HG03520 (cell line): ENCODE results near the gene INF2.

Experiments
- ATAC-seq: cut with Tn5 transposase; IDR thresholded peaks from one replicate; pipeline ENCODE4 v1.9.1; 2021; ENCODE audit warnings: mild to moderate bottlenecking, moderate library complexity; ENCODE audit not compliant: unreplicated experiment

The INF2 gene

DNA sequence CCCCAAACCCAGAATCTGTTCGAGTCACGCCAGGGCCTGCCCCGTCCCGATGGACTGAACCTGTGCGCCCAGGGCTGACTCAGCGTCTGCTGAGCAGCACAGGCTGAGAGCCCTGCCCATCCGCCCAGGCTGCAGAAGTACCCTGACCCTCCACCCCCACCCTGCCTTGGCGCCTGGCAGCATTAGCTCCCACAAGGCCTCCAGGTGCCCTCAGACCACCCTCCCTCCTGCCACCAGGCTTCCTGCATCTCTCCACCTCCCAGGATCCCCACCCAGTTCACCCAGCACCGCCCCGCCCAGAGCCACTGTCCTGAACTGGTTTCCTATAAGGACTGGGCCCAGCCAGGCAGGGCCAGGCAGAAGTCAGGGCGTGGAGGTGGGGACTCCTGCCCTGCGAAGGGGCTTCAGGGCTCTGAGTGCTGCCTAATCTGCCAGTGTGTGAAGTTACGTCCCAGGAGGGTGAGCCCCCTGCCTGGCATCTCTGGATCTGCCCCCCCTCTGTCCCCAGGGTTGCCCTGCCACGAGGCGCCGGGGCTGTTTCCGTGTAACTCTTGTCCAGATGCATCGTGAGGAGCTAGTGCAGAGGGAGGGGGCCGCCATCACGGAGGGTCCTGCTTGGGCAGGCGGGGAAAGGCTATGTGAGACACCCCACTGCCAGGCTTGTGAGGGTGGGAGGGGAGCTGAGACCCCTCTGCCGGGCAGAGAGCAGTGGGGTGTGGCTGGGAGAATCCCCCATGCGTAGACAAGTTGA is 43.7 kb downstream of the INF2 start:
- no peak for ATAC-seq

DNA sequence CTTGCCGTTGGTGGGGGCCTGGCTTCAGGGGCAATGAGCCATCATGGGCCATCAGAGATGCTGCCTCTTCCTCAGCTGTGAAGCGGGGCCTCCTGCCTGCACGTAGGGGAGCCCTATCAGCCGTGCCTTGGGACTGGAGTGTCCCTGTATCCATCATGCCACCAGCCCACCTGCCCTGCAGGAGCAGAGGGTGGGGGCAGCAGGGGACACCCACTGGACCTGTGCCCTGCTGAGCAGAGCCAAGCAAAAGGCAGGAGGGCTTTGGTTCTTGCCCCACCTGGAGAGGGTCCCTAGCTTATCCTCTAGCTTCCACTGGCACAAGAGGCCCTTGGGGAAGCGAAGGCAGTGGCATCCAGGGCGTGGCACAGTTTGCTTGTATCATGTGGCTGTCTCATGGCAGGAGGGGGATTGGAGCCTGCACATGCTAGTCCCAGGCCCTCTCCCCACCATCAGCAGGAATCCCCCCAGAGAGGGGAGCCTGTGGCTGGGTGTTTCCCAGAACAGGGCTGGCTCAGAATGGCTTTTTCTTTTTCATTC is 44.7 kb downstream of the INF2 start:
- ATAC-seq = no peak

DNA sequence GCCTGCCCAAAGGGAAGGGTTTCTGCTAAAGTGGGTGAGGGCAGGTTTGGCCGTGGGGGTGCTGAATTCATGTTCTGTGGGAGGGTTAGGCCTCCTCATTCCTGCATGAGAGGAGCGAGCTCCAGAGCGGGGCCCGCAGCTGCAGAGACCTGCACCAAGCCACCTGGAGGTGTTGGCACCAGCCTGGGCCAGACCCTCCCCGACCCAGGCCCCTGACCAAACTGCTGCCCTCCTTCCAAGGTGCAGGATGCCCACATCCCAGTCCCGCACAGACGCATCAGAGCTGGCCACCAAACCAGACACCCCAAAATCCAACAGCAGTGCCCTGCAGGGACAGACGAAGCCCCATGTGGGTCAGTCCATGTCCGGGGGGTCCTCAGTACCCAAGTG is 45.2 kb downstream of the INF2 start:
- no peak for ATAC-seq

DNA sequence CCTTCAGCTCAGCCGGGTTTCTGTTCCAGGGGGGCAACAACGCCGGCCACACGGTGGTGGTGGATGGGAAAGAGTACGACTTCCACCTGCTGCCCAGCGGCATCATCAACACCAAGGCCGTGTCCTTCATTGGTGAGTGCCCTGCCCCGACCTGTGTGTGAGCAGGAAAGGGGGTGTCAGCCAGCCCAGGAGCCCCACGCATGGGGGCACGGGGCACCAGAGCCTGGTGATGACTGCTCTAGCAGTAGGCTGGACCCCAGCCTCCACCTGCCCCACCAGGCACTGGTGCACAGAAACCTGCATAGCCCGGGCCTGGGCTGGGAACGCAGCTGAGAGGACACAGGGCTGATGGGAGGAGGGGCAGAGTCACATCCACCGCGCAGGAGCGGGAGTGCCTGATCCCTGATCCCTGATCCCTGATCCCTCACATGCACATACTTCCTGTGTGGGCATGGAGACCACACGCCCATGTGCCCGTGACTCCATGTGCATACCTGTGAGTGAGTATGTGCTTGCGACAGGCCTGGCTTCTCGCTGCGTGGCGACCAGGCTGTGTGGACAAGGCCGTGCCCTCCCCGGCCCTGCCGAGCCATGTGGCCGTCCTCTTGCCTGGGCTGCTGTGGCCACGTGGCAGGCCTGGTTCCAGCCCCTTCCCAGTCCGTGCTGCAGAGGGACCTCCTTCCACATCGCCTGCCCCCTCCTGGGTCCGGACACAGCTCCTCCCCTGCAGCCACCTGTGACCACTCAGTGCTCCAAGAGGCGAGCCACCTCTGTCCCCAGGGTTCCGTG is 45.8 kb downstream of the INF2 start:
- no peak for ATAC-seq

DNA sequence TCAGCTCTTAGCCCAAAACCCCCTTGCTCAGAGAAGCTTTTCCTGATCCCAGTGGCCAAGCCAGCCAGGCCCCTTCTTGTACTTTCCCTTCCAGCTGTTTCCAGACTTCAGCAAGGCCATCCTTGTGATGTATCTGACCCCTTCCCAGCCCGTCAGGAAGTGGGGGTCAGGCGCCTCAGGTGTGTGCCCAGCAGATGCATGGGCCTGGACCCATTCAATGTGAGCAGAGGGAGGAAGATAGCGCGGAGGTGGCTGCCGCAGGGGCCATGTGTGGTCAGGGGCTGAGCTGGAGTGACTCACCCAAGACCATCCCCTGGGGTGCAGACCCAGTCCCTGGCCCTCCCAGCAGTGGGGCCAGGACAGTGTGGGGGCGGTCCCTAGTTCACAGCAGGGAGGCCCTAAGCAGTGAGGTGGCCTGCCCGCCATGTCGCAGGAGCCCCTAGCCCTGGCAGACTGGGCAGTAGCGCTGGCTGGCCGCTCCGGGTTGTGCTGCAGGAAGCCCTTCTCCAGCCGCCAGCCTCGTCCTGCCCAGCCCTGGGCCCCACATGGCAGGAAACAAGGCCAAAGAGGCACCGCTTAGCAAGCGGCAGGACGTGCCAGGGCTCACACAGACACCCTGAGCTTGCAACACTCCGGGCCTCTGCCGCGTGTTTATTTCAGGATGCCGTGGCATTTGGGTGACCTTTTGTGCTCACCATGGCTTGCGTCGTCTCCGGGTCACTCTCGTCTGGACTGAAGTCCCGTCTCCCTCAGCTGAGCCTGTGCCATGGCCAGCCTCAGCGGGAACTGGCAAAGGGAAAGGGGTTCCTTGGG is 46.6 kb downstream of the INF2 start:
- no peak for ATAC-seq

DNA sequence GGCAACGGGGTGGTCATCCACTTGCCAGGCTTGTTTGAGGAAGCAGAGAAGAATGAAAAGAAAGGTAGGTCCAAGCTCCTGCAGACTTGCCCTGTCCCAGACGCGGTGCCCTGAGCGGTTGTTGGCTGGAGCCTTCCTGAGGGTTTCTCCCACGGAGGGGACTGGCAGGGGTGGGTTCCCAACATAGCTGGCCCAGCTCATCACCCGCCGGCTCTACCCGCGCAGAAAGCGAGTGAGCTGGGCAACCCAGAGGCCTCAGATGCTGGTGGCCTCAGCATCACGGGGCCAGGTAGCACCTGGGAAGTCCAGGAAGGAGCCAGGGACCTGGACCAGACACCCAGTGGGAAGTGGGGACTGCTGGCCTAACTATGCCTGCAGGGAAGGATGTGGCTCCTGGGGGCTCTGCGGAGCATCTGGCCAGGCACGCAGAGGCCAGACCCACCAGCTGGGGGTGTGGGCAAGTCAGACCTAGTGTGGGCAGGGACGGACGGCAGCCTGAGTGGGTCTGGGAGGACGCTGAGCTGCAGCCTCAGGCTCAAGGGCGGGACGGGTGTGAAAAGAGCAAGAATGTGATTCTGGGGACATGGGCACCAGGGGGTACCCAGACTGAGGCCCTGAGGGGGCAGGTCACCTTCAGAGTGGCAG is 49.1 kb downstream of the INF2 start:
- ATAC-seq = no peak

DNA sequence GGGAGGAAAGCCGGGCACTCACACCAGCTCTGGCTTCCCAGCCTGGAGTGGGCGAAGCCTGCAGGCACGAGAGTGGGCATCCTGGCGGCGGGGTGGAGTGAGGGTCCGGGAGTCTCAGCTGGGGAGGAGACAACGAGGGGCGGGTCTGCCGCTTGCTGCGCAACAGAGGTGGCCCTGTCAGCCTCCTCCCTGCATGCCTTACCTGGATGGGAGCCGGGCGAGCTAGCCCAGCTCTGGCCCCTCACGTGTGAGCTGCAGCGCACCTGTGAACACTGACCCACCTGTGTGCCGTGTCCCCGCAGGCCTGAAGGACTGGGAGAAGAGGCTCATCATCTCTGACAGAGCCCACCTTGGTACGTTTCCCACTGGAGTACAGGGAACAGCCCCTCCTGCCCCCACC is 49.6 kb downstream of the INF2 start:
- no peak for ATAC-seq

DNA sequence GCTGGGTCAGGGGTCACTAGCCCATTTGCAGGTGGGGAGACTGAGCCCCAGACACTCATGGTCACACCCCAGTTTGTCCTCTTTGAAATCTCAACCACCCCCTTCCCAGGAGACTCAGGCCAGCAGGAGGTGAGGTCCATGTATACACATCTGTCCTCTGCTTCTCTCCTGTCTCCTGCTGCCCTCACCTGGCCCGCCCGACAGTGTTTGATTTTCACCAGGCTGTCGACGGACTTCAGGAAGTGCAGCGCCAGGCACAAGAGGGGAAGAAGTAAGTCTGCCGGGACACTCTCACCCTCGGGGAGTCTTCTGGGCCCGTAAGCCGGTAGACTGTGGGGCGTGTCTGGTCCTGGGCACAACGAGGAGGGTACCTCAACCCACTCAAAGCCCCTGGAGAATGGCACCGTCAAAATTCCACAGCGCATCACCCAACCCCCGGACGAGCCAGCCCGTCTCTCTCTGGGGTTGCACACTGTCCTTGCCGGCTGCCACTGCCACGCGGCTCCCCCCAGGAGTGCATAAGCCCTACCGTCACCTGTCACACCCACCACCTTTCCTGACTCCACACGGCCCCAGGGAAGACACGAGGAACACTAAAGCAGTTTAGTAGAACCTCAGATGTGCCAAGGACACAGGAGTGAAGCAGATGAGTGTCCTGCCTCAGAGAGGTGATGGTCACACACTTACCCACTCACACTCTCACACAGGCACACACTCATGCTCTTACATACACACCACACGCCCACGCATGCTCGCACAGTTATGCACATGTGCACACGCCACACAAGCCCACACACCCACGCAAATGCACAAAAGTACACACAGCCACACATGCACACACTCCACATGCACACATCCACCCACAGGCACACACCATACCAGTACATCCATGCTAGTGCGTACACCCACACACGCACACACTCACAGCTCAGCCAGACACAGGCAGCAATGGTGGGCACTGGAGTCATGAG is 50.4 kb downstream of the INF2 start:
- no peak for ATAC-seq

DNA sequence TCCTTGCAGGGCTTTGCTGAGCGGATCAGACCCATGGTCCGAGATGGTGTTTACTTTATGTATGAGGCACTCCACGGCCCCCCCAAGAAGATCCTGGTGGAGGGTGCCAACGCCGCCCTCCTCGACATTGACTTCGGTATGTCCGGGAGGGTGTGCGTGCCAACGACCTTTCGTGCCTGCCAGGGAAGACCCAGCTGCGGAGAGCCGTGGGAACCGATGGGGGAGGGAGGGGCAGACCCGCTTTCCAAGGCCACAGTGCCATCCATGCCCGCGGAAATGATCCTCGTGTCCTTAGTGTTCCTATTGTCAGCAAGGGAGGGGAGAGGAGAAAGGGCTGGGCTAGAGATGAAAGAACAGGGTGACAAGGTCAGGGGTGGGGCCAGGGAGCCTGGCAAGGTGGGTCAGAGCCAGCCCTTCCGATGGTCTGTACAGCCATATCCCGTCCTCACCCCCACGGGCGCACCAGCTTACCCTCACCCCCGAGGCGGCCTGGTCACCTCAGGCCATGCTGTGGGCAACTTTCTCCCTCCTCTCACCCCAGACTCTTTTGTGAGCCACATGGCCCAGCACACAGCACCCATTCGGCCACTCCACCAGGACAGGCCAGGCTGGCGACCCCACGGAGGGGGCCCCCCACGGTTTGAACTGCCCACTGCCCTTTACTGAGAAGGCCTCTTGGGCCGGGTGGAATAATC is 51.8 kb downstream of the INF2 start:
- no peak for ATAC-seq

DNA sequence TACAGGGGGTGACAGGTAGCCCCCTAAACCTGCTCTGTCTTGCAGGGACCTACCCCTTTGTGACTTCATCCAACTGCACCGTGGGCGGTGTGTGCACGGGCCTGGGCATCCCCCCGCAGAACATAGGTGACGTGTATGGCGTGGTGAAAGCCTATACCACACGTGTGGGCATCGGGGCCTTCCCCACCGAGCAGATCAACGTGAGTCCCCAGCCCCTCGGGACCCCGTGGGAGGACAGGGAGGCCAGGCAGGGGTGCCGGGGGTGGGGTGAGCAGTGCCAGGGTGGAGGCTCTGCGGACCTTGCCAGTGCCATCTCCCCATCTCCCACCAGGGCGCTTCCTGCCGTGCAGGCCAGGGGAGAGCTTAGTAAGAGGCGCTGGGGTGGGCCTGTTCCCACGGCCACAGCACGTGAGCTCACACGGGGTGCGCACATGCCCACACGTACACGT is 52.4 kb downstream of the INF2 start:
- ATAC-seq = no peak

DNA sequence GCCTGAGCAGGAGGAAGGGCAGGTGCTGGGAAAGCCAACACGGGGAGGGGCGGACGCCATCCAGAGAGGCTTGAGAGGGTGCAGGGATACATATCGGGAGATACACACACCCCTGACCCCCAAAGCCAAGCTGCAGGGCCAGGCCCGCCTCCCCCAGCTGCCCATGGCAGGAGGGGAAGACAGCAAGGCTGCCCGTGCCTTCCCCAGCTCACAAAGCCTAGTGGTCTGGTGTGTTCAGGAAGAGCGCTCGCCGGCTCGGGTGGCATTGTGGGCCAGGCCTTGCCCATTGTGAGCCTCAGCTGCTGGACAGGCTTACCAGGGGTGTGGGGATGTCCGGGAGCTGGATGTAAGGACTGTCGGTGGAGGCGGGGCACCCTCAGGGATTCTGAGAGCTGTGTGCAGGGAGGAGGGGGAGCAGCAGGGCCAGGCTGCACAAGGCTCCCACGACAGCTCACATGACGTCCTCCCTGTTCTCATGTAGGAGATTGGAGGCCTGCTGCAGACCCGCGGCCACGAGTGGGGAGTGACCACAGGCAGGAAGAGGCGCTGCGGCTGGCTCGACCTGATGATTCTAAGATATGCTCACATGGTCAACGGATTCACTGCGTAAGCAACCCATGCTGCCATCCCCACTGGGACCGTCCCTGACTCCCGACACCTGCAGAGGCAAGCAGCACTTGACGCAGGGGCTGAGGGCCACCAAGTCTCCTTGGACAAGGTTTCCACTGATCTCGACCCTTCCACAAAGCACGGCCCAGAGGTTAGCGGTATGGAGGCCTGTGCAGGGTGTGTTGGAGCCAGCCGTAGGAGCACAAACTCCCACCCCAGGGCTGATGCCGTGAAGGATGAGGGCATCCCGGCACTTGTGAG is 53.4 kb downstream of the INF2 start:
- no peak for ATAC-seq

DNA sequence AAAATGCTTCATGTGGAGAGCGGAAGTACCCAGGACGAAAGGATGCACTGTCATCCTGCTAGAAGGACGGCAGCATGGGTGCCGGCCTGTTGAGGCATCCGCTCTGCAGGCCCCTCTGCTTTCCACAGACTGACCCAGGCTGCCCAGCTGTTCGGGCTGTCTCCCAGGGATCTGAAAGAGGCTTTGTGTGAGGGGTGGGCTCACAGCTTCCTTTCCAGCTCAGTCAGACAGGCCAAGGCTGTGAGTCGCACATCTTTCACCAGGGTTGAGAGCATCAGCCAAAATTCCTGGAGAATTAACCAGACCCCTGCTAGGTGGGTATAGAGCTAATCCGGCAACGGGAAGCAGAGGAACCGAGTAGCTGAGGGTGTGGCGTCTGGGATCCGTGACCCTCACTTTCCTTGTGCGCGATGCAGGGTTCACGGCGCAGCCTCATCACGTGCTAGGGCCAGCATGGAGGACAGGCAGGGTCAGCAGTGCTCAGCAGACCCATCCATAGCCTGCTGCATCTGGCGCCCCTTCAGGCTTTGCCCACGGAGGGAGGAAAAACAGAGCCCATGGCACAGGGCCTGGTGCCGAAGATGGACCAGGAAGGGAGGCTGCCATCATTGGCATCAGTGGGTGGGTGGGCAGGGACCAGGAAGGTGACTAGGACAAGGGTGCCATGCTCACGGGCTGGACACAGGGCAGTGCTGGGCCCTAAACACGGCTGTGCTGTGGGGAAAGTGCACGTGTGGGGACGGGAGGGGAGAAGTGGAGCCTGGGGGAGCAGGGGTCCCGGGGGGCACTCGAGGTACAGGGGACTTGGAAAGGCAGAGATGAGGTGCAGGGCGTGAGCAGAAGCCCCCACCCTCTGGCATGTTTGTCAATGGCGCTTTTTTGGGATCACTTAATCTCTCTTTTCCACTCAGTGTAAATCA is 54.3 kb downstream of the INF2 start:
- ATAC-seq = no peak

DNA sequence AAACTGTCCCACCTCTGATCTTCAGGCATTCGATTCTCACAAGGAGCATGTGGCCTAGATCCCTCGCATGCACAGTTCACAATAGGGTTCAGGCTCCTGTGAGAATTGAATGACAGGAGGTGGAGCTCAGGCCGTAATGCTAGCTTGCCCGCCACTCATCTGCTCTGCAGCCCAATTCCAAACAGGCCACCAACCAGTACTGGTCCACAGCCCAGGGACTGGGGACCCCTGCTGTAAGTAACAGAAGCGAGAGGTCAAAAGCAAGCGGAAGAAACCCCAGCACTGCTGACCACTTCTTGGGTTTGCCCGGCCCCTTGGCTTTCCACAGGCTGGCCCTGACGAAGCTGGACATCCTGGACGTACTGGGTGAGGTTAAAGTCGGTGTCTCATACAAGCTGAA is 55.1 kb downstream of the INF2 start:
- no peak for ATAC-seq

DNA sequence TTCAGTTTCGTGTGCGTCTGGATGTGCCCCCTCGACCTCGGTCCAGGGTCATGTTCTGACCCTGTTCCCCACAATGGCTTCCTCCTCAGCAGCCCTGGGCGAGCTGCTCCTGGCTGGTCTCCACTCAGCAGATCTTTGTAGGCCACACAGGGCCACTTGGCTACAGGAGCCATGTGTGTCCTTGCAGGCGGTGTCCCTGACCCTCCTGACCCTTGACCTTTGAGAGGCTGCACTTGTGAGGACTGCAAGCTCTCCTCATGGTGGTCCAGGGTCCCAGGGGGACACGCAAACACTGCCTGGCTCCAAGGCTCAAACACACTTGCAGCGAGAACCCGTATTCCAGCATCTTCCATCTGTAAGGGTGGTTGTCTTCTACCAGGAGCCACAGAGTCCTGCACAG is 56.0 kb downstream of the INF2 start:
- ATAC-seq = no peak

DNA sequence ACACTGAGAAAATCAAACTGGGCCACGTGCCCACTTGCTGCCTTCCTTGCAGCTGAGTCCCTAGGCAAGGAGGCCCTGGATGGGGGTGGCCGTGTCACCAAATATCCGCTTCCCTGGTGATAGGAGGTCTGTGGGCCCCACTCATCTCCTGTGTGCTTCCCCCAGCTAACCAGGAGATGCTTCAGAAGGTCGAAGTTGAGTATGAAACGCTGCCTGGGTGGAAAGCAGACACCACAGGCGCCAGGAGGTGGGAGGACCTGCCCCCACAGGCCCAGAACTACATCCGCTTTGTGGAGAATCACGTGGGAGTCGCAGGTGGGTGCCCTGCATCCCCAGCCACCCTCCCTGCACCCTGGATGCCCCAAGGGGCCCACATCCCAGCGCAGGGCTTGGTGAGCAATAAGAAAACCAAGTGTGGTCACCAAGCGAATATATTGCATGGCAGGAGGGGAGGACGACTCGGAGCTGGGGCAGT is 56.7 kb downstream of the INF2 start:
- ATAC-seq = no peak

DNA sequence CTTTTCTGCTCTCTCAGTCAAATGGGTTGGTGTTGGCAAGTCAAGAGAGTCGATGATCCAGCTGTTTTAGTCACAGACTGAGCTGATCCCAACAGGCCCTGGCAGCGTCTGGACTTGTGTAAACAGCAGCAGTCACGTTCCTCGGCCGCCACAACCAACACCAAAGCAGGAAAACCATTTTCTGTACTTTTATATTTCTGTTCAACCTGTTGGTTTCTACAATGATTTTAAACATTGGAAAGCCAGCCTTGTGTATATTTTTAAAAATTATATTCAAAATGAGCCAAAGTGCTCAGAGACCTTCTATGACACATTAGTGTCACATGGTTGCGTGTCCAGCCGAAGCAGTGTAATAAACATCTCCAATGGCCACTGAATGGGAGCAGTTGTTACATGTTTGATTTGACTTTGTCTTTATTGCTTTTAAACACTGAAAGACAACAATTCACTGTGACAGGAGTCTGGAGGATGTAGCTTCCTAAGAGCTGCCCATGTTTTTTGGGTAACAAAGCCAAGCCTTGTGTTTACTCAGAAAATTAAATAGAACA is 57.6 kb downstream of the INF2 start:
- no peak for ATAC-seq

DNA sequence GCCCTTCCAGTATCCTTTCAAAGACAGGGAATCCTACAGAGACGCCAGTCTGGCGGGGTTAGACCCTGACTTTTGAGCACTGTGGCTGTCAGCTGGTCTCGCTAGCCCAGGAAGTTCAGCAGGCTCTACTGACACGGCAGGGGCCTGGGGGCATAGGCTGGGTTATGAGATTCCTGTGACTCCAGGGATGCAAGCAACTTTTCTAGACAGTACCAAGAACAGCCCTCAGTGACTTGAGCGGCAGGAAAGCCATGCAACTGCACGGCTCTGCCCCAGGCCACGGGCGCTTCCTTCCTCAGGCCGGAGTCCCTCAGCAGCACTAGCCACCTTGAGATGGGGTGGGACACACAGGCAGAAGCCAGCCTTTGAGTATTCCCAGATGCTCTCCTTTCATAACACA is 58.5 kb downstream of the INF2 start:
- no peak for ATAC-seq
